OCI-LY1 (cell line): ENCODE measurements around the gene BIN1.

ENCODE experiments used
- CTCF ChIP-seq: fragments of 200-600 bp; sonication (generic), shearing (Covaris generic); IDR thresholded peaks from 2 replicates; pipeline ENCODE4 v1.5.1; 2017; ENCODE audit warnings: mild to moderate bottlenecking, antibody characterized with exemption, low read length, moderate library complexity, mixed read lengths
- EZH2 ChIP-seq: fragments of 200-600 bp; sonication (generic), shearing (Covaris generic); IDR thresholded peaks from 2 replicates; pipeline ENCODE4 v1.8.0; 2017; ENCODE audit warnings: borderline replicate concordance, mixed run types, mild to moderate bottlenecking, antibody characterized with exemption, low read length, moderate library complexity, mixed read lengths

DNA sequence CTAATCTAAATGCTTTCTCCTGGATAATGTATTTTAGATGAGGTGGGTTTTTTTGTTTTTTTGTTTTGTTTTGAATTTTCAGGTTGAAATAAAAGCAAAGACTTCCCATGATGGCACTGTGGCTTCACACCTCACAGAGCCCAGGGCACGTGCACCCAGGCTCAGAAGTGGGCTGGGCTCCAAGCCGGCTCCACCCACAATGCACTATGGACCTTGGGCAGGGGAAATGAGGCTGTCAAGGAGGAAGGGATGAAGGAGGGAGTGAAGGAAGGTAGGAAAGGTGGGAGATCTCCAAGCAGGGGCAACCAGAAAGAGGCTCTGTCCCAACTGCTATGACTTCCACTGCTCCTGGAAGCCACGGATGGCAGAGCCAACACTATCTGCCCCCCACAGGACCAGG is 60.4 kb downstream of the BIN1 start:
- TF ChIP-seq CTCF (no peak), EZH2 (no peak)
